GM12875 (cell line): ENCODE data around the gene PTEN.
A peak's percentile ranks its signal among the peaks of the same experiment; 100 is the strongest.
"Not testable (repeated sequence)": the region's sequence is repeated elsewhere in the genome, so short reads cannot be mapped to it uniquely, and the experiment has no call there.

ENCODE experiments used
- H3K4me3 ChIP-seq: one replicate; pipeline ENCODE4 v1.5.1; 2011; ENCODE audit warnings: low read depth, low read length, control low read depth
- CTCF ChIP-seq: IDR thresholded peaks from 2 replicates; pipeline ENCODE4 v1.5.1; 2011; ENCODE audit warnings: low read depth, mild to moderate bottlenecking, control low read depth, inconsistent platforms, low read length, moderate library complexity, borderline replicate concordance; ENCODE audit not compliant: insufficient read depth

The PTEN gene

GRCh38 chr10:87847550-87847949 lies 15.9 kb upstream of the PTEN start:
- TF ChIP-seq CTCF = no peak
- H3K4me3 ChIP-seq = no peak overlapping the region

GRCh38 chr10:87849001-87849400 lies 14.4 kb upstream of the PTEN start:
- no peak overlapping the region for H3K4me3 ChIP-seq
- no peak for TF ChIP-seq CTCF

- peak; percentile 47; the same call in 1 of the 2 replicates for TF ChIP-seq CTCF
- H3K4me3 ChIP-seq = no peak overlapping the region
Measured at GRCh38 chr10:87850742-87851205, 12.7 kb upstream of the PTEN start.

- no peak overlapping the region for H3K4me3 ChIP-seq
- no peak for TF ChIP-seq CTCF
Measured at GRCh38 chr10:87852089-87852488, 11.3 kb upstream of the PTEN start.

- H3K4me3 ChIP-seq = not testable (repeated sequence)
Measured at GRCh38 chr10:87855247-87855646, 8.2 kb upstream of the PTEN start.

GRCh38 chr10:87855665-87856064 lies 7.8 kb upstream of the PTEN start:
- not testable (repeated sequence) for H3K4me3 ChIP-seq

GRCh38 chr10:87860156-87860795 lies 3.1 kb upstream of the PTEN start:
- no peak overlapping the region for H3K4me3 ChIP-seq
- TF ChIP-seq CTCF = peak; percentile 52; the same call in 1 of the 2 replicates

GRCh38 chr10:87860816-87861403 lies 2.5 kb upstream of the PTEN start:
- no peak for TF ChIP-seq CTCF
- H3K4me3 ChIP-seq = peak overlapping the region; percentile 95
